Adrenal gland (tissue), 12 donors: ENCODE results near the gene RNF135. TPM values are rescaled to one million over a fixed set of nuclear protein-coding genes. Genes with fewer than 3 reads are reported as not detected.
"Not testable (repeated sequence)": the region's sequence is repeated elsewhere in the genome, so short reads cannot be mapped to it uniquely, and the experiment has no call there.

ENCODE experiments used
- DNase-seq, 7 donors: peaks; one replicate each; pipeline ENCODE4 v3.0.0-alpha.2; 2019 to 2020
- H3K27ac ChIP-seq, 5 donors: fragments of 200-600 bp; sonication (generic) in 4 of 5; 1 replicate in 3 of 5; 2 replicates in 2 of 5; pipeline versions ENCODE4 v1.5.1 to v1.8.0; 2016 to 2020; ENCODE audit warnings: mild to moderate bottlenecking in 1 of 5
- H3K27me3 ChIP-seq: fragments of 200-600 bp; 2 replicates; pipeline ENCODE4 v1.8.0; 2021
- H3K36me3 ChIP-seq, 2 donors: fragments of 200-600 bp; replicated peaks in 1 of 2; 1 replicate in 1 of 2; 2 replicates in 1 of 2; pipeline versions ENCODE4 v1.5.1 to v1.8.0; 2018 to 2022
- H3K4me1 ChIP-seq, 2 donors: fragments of 200-600 bp; replicated peaks in 1 of 2; 1 replicate in 1 of 2; 2 replicates in 1 of 2; pipeline versions ENCODE4 v1.5.1 to v1.8.0; 2018 to 2021
- H3K4me3 ChIP-seq, 4 donors: fragments of 200-600 bp; sonication (generic) in 3 of 4; one replicate each; pipeline ENCODE4 v1.5.1; 2016 to 2018
- H3K9me3 ChIP-seq, 3 donors: fragments of 200-600 bp; sonication (generic) in 1 of 3; replicated peaks in 1 of 3; 1 replicate in 2 of 3; 2 replicates in 1 of 3; pipeline versions ENCODE4 v1.5.1 to v1.8.0; 2016 to 2021
- POLR2A ChIP-seq, 2 donors: fragments of 450-650 bp; IDR thresholded peaks; one replicate each; pipeline ENCODE4 v1.6.1; 2017; ENCODE audit warnings: antibody characterized with exemption in 2 of 2, mild to moderate bottlenecking in 2 of 2, moderate library complexity in 1 of 2
- WGBS, 4 donors: extraction: QIAGEN DNeasy Blood & Tissue Kit in 2 of 4; methylation state at CpG; one replicate each; pipeline versions ENCODE4 v1.1.5 to v1.1.7; 2013 to 2017; 5-methylcytosine and 5-hydroxymethylcytosine counted together
- intact Hi-C, 2 donors: fragments of 100-400 bp; cut with DNase I; formaldehyde crosslinking; loops; one replicate each; pipeline versions ENCODE4 v1.14.1 to v1.15.0; 2022 to 2023
- polyA plus RNA-seq, 3 donors: library from polyadenylated mRNA; stranded (reverse); fragments of 200-250 nt in 2 of 3; fragments of 350-450 nt in 1 of 3; fragmentation: Illumina TruSeq in 1 of 3; extraction: RNeasy Lipid Tissue Mini Kit (QIAGEN cat#74804) in 1 of 3; gene quantifications; one replicate each; pipeline ENCODE4 v1.2.3, GENCODE V29; 2013 to 2014
- small RNA-seq, 2 donors: library from RNA; depleted of rRNA; stranded (forward); fragments of <200 nt; gene quantifications; one replicate each; pipeline ENCODE3, GENCODE V24; 2016
- total RNA-seq, 9 donors: library from RNA; depleted of rRNA in 4 of 9; stranded (reverse); fragments of >200 nt in 4 of 9; fragments of 120-200 nt in 1 of 9; fragmentation: NEBNext Ultra II Directional in 1 of 9; extraction: Animal tissue kit (Norgen Biotek cat#: 25700) in 1 of 9; gene quantifications; one replicate each; pipeline versions ENCODE4 v1.1.0 to v1.2.4, GENCODE V29; 2013 to 2023
- TF ChIP-seq, protein P1 (sequence below), 6 experiments: fragments of 450-650 bp in 4 of 6; fragments of 200-600 bp in 2 of 6; sonication (generic) in 1 of 6; IDR thresholded peaks; 1 replicate in 5 of 6; 2 replicates in 1 of 6; pipeline versions ENCODE4 v1.5.1 to v1.8.0; 2016 to 2021; ENCODE audit warnings: antibody characterized with exemption in 6 of 6, mild to moderate bottlenecking in 2 of 6, moderate library complexity in 1 of 6
- donor health status: healthy with polysubstance abuse.
- donor health status: Bipolar disorder and iron deficiency.
- donor health status: DM: yes; HTN: yes; CAD: no.
- donor health status: DM: no; HTN: no; CAD: no.
- donor health status: DM: no; HTN: no; CAD: no.
- donor health status: DM: yes; HTN: yes; CAD: no.

The RNF135 gene
- total and polyA plus RNA-seq, 12 donors: 7.4 to 35.6 (median 21.5) TPM

DNA sequence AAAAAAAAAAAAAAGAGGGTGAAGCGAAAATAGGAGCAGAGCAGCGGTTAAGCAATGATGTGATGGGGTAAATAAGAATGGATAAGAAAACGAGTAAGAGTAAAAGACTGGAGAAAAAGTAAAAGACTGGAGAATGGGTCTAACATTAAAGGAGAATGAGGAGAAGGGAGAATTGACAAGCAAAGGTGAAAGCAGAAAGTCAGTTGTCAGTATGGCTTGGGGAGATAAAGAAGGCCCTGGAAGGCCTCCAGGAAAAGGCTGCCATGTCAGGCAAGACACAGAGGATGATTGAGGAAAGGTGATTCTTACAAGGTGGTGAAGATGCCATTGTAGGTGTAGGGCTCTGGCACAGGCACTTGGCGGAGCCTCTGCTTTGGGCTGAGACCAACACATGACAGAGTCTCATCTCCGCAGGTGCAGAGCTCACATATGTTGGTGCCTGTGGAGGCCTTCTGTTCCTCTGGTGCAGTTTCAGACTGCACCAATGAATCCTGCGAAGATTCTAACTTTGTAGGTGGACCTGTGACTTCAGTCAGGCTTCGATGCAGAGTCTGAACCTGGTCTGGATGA lies 76.1 kb downstream of the RNF135 start:
- WGBS, 4 donors: 83 to 98% (median 95%) methylated on average over 4 to 7 of the region's 7 CpGs
- not testable (repeated sequence) for H3K4me3 ChIP-seq

DNA sequence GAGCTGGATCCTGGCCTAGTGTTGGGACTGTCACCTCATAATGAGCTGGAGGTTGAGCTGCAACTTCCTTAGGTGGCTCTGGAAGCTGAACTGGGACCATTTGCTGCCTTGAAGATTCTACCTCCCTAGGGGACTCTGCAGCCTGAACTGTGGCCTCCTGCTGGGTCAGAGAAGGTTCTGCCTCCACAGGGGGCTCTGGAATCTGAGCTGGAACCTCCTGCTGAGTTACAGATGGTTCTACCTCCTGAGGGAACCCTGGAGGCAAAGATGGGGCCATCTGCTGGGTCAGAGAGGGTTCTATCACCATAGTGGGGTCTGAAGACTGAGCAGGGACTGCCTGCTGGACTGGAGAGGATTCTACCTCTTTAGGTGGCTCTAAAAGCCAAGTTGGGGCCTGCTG lies 77.3 kb downstream of the RNF135 start:
- Histone ChIP-seq H3K27ac (no peak overlapping the region), H3K4me3 (no peak overlapping the region), H3K9me3 (no peaks in the 10 kb centered on the region), H3K36me3 (no peaks in the 10 kb centered on the region), H3K4me1 (peaks cover 0 to 5% of the 10 kb centered on the region in 2 donors), H3K27me3 (no peaks in the 10 kb centered on the region)
- no peak for TF ChIP-seq POLR2A (IDR thresholded peaks at IDR 0.05)
- DNase-seq: no peak
- intact Hi-C loops: no loop called here

More for the DNA sequence above, 76.1 kb downstream of the RNF135 start:
- H3K36me3 ChIP-seq, H3K4me1 ChIP-seq, H3K9me3 ChIP-seq, intact Hi-C loops, H3K27me3 ChIP-seq, DNase-seq, H3K27ac ChIP-seq: not testable (repeated sequence)

DNA sequence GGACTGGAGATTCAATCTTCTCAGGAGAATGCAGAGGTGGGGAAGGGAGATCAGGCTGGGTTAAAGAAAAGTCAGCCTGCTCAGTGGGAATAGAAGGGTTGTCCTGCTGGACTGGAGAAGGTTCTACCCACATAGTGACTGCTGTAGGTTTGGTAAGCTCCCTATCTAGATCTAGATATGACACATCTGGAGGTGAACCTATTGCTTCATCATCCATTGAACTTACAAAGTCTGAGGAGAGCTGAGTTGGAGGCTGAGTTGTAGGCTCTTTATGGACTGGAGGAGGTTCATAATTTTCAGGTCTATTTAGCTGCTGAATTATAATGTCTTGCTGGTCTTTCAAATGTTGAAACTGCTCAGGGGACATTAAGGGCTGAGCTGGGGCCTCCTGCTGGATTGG lies 77.9 kb downstream of the RNF135 start:
- TF ChIP-seq, protein P1, sequence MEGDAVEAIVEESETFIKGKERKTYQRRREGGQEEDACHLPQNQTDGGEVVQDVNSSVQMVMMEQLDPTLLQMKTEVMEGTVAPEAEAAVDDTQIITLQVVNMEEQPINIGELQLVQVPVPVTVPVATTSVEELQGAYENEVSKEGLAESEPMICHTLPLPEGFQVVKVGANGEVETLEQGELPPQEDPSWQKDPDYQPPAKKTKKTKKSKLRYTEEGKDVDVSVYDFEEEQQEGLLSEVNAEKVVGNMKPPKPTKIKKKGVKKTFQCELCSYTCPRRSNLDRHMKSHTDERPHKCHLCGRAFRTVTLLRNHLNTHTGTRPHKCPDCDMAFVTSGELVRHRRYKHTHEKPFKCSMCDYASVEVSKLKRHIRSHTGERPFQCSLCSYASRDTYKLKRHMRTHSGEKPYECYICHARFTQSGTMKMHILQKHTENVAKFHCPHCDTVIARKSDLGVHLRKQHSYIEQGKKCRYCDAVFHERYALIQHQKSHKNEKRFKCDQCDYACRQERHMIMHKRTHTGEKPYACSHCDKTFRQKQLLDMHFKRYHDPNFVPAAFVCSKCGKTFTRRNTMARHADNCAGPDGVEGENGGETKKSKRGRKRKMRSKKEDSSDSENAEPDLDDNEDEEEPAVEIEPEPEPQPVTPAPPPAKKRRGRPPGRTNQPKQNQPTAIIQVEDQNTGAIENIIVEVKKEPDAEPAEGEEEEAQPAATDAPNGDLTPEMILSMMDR (IDR thresholded peaks at IDR 0.05): no peak
- no peak for TF ChIP-seq POLR2A (IDR thresholded peaks at IDR 0.05)
- intact Hi-C loops: no loop called here
- Histone ChIP-seq H3K36me3 (no peaks in the 10 kb centered on the region), H3K27ac (no peak overlapping the region), H3K4me1 (peaks cover 0 to 5% of the 10 kb centered on the region in 2 donors), H3K9me3 (no peaks in the 10 kb centered on the region), H3K4me3 (no peak overlapping the region), H3K27me3 (no peaks in the 10 kb centered on the region)
- DNase-seq: no peak

Small RNA genes lying within 50 kb of the gene (small RNA-seq; reads per million reads assigned to genes)
- gene AC138207.3 (0 reads per million in 2 donors), gene RN7SL138P (0 reads per million in 2 donors)

Other genes starting within 250 kb of the RNF135 start
- 10 to 100 TPM in 3 of 9 donors, 1 to 10 TPM in 6; 3.1 to 18.0 (median 7.8) TPM for gene CRLF3, start 146.3 kb upstream of the RNF135 start, total RNA-seq
- 1 to 10 TPM; 3.4 to 6.8 (median 6.0) TPM for gene CRLF3, start 146.3 kb upstream of the RNF135 start, polyA plus RNA-seq
- 1 to 10 TPM in 4 of 9 donors, under 1 TPM in 5; 0.24 to 4.0 (median 0.80) TPM for gene ATAD5, start 139.1 kb upstream of the RNF135 start, total RNA-seq
- gene ATAD5, start 139.1 kb upstream of the RNF135 start, polyA plus RNA-seq: under 1 TPM; 0.27 to 0.53 (median 0.32) TPM
- gene TEFM, start 64.8 kb upstream of the RNF135 start, total RNA-seq: 10 to 100 TPM in 7 of 9 donors, 1 to 10 TPM in 2; 8.1 to 28.2 (median 12.6) TPM
- 10 to 100 TPM in 1 of 3 donors, 1 to 10 TPM in 2; 6.1 to 22.0 (median 9.3) TPM for gene TEFM, start 64.8 kb upstream of the RNF135 start, polyA plus RNA-seq
- gene ADAP2, start 49.1 kb upstream of the RNF135 start, total RNA-seq: 10 to 100 TPM in 8 of 9 donors, 1 to 10 TPM in 1; 4.1 to 84.7 (median 37.8) TPM
- 10 to 100 TPM in 1 of 3 donors, 1 to 10 TPM in 2; 7.8 to 15.7 (median 9.6) TPM for gene ADAP2, start 49.1 kb upstream of the RNF135 start, polyA plus RNA-seq
- 10 to 100 TPM; 45.2 to 91.3 (median 55.9) TPM for gene NF1, start 123.9 kb downstream of the RNF135 start, total RNA-seq
- gene NF1, start 123.9 kb downstream of the RNF135 start, polyA plus RNA-seq: 10 to 100 TPM in 2 of 3 donors, 1 to 10 TPM in 1; 8.8 to 29.0 (median 11.5) TPM